ENCODE results near the gene NEK4. TPM values are rescaled to one million over a fixed set of nuclear protein-coding genes. Genes with fewer than 3 reads are reported as not detected.

Gene NEK4
- total and polyA plus RNA-seq, 10 of the 15 experiments (the other 5 are each of a cell fraction or from before 2014, with no cell fraction given): 7.0 to 29.1 (median 16.4) TPM

- TF ChIP-seq, protein P1, sequence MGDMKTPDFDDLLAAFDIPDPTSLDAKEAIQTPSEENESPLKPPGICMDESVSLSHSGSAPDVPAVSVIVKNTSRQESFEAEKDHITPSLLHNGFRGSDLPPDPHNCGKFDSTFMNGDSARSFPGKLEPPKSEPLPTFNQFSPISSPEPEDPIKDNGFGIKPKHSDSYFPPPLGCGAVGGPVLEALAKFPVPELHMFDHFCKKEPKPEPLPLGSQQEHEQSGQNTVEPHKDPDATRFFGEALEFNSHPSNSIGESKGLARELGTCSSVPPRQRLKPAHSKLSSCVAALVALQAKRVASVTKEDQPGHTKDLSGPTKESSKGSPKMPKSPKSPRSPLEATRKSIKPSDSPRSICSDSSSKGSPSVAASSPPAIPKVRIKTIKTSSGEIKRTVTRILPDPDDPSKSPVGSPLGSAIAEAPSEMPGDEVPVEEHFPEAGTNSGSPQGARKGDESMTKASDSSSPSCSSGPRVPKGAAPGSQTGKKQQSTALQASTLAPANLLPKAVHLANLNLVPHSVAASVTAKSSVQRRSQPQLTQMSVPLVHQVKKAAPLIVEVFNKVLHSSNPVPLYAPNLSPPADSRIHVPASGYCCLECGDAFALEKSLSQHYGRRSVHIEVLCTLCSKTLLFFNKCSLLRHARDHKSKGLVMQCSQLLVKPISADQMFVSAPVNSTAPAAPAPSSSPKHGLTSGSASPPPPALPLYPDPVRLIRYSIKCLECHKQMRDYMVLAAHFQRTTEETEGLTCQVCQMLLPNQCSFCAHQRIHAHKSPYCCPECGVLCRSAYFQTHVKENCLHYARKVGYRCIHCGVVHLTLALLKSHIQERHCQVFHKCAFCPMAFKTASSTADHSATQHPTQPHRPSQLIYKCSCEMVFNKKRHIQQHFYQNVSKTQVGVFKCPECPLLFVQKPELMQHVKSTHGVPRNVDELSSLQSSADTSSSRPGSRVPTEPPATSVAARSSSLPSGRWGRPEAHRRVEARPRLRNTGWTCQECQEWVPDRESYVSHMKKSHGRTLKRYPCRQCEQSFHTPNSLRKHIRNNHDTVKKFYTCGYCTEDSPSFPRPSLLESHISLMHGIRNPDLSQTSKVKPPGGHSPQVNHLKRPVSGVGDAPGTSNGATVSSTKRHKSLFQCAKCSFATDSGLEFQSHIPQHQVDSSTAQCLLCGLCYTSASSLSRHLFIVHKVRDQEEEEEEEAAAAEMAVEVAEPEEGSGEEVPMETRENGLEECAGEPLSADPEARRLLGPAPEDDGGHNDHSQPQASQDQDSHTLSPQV (IDR thresholded peaks at IDR 0.05): no peak
- no peak for TF ChIP-seq RB1 (IDR thresholded peaks at IDR 0.05; ENCODE audit: borderline replicate concordance)
- no peak for TF ChIP-seq ZZZ3 (IDR thresholded peaks at IDR 0.05; ENCODE audit: control insufficient read depth, insufficient read length, low read depth)
- no peak for TF ChIP-seq FOXM1 (IDR thresholded peaks at IDR 0.05; ENCODE audit: low read depth, low read length)
- no peak for TF ChIP-seq TCF7 (IDR thresholded peaks at IDR 0.05; ENCODE audit: borderline replicate concordance)
- TF ChIP-seq ZNF622 (IDR thresholded peaks at IDR 0.05): no peak
- no peak for TF ChIP-seq ATF7 (IDR thresholded peaks at IDR 0.05; ENCODE audit: low read depth)
- TF ChIP-seq POU2F2 (IDR thresholded peaks at IDR 0.05; ENCODE audit: borderline replicate concordance, low read depth, low read length): no peak
These were observed 9.3 kb upstream of the NEK4 start (continued) for GRCh38 chr3:52779837-52780585.

Measured in GM12878 (cell line).